ENCODE data around the gene SBF2.

DNA sequence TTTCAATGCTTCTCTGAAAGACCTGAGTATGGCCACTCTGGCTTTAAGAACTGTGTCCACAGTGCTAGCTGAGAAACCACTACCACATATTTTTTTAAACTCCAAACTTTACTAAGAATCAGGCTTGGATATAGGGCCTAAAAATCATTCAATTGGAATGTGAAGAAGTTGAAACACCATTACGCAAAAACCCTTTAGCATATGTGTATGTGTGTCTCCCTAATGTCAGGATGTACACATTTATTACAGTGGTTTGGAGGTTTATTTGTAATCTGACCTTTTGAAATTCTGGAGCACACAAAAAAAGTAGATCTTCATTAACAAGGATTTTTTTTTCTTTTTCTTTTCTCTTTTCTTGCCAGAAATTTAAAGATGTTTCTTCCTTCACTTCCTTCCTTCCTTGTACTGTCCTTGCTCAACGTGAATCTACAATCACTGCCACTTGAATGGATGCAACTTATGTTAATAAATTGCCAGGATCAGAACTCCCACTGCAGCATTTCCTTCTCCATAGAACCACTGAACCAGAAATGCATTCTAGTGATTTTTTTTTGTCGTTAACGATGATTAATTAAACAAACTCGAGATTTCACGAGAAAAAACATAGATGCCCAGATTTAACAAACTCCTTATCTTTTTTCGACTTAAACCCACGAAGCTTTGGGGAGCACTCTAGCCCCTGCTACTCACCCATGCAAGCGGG is 7.8 kb upstream of the SBF2 start:
- TF ChIP-seq CTCF (conservative IDR thresholded peaks at IDR 0.05; ENCODE audit: low read depth, low read length) (no peak), EZH2 (IDR thresholded peaks at IDR 0.05; ENCODE audit: low read length, unreplicated experiment) (no peak)
